HG03571 (cell line): ENCODE measurements around the gene DHDDS.
"Not testable (repeated sequence)": the region's sequence is repeated elsewhere in the genome, so short reads cannot be mapped to it uniquely, and the experiment has no call there.

Experiments
- ATAC-seq: cut with Tn5 transposase; IDR thresholded peaks from one replicate; pipeline ENCODE4 v1.9.1; 2021; ENCODE audit not compliant: unreplicated experiment

DHDDS gene

GRCh38 chr1:26474818-26475217 is 42.7 kb downstream of the DHDDS start:
- ATAC-seq, result no peak

- ATAC-seq, result no peak
Measured at GRCh38 chr1:26475989-26476388, 43.9 kb downstream of the DHDDS start.

- no peak for ATAC-seq
Measured at GRCh38 chr1:26476958-26477357, 44.8 kb downstream of the DHDDS start.

- no peak for ATAC-seq
Measured at GRCh38 chr1:26477446-26478152, 45.5 kb downstream of the DHDDS start.

DNA sequence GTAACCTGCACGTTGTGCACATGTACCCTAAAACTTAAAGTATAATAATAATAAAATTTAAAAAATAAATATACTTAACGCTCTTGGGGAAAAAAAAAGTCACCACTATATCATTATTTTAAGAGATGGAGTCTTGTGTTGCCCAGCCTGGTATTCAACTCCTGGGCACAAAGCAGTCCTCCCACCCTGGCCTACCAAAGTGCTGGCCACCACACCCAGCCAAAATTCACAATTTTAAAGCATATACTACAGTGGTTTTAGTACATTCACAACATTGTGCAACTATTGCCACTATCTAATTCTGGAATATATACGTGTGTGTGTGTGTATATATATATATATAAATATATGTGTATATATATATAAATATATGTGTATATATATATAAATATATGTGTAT is 46.0 kb downstream of the DHDDS start:
- no peak for ATAC-seq

DNA sequence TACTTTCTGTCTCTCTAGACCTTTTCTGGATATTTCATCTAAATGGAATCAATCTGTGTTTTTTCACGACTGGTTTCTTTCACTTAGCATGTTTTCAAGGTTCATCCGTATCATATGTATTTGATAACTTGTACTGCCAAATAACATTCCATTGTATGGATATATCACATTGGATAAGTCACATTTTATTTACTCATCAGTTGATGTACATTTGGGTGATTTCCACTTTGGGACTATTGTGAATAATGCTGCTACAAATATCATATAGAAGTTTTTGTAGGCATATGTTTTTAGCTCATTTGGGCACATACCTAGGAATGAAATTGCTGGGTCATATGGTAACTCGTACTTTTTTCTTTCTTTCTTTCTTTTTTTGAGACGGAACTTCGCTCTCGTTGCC is 46.9 kb downstream of the DHDDS start:
- no peak for ATAC-seq

DNA sequence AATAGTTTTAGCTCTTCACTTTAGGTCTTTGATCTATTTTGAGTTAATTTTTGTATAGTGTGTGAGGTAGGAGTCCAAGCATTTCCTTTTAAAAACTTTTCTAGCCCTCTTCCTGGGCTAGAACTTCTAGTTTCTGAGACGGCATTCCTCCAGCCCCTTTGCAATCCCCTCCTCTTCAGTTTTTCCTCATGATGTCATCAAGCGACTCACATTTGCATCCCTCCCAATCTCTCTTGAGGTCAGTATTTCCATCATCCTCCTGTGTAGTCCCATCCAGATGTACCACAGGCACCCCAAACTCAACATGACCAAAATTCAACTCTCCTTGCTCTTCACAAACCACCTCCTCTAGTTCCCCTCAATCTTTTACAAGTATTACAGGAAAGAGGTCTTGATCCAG is 50.8 kb downstream of the DHDDS start:
- ATAC-seq, result no peak

GRCh38 chr1:26483980-26484379 is 51.9 kb downstream of the DHDDS start:
- ATAC-seq, result no peak

DNA sequence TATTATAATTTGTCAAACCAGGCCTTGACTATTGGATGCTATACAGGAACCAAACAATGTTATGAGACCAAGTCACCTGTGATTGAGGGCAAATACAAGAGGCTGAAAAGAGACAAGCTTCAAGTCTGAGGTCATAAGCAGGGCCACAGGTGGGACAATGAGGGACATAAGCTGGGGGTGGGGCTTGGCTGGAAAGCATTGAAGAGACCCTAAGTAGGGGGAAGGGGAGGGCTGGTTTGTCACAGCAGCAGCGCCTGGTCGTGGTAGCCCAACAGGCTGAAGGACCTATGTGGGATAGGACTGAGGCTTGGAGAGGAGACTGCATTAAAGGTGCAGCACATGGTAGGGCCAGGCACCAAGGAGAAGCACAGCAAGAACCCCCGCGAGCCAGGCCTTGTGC is 58.0 kb downstream of the DHDDS start:
- ATAC-seq, result no peak

DNA sequence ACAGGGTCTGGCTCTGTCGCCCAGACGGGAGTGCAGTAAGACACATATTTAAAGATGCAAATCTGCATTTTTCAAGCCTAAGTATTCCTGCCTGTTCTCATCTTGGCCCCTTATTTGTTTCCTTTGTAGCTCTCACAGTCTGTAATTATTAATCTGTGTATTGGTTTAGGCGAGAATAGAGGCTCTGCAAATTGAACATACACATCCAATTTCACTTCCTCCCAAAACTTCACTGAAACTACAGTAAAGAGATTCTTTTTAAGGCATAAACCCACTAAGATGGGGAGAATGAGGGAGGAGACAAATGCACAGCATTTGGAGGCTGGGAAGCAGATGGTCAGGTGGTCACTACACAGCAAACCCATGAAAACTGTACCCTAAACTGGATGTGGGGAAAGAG is 61.1 kb downstream of the DHDDS start:
- no peak for ATAC-seq

DNA sequence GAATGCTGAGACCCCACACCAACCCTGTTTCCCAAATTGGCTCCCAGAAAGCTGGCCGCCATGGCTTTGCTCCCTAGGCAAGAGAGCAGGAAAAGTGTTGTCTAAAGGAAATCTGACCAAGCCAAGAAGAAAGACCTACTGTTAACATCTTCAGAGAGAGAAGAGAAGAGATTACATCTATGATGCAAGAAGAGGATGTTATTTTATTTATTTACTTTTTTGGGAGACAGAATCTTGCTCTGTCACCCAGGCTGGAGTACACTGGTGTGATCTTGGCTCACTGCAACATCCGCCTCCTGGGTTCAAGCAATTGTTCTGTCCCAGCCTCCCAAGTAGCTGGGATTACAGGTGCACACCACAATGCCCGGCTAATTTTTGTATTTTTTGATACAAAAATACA is 61.8 kb downstream of the DHDDS start:
- ATAC-seq, result no peak

GRCh38 chr1:26496861-26497260 is 64.7 kb downstream of the DHDDS start:
- ATAC-seq, result no peak

DNA sequence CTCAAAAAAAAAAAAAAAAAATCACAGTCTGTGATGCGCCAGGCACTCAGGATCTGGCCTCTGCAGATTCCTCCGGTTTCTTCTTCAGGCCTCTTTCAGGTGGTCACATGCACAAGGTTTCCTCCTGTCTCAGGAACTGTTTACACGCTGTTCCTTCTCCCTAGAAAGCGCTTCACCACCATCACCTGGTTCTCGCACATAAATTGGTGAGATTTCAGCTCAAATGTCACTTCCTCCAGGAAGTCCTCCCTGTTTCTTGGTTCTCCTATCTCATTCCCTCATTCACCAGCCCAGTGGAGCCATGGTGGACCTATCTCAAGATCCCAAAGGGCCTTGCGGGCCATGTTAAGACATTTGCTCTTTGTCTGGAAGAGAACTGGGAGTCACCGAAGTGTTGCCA is 66.8 kb downstream of the DHDDS start:
- no peak for ATAC-seq

GRCh38 chr1:26500488-26501175 is 68.5 kb downstream of the DHDDS start:
- ATAC-seq, result peak; percentile 53

GRCh38 chr1:26510711-26511110 is 78.6 kb downstream of the DHDDS start:
- not testable (repeated sequence) for ATAC-seq

DNA sequence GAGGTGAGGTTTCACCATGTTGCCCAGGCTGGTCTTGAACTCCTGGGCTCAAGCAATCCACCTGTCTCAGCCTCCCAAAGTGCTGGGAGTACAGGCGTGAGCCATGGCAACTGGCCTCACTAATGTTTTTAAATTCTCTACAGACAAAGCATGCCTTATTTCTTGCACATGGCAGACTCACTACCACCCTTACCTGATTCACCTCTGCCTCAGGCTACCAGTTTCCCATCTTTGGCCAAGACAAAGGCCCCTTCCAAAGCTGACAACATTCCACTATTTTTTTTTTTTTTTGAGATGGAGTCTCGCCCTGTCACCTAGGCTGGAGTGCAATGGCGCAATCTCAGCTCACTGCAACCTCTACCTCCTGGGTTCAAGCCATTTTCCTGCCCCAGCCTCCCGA is 83.7 kb downstream of the DHDDS start:
- not testable (repeated sequence) for ATAC-seq

- no peak for ATAC-seq
Measured at GRCh38 chr1:26516987-26517765, 85.1 kb downstream of the DHDDS start.

GRCh38 chr1:26517766-26518049 is 85.6 kb downstream of the DHDDS start:
- no peak for ATAC-seq

GRCh38 chr1:26518355-26518754 is 86.2 kb downstream of the DHDDS start:
- ATAC-seq, result no peak

- no peak for ATAC-seq
Measured at GRCh38 chr1:26520339-26520738, 88.2 kb downstream of the DHDDS start.
